ENCODE results near the gene CCDC170. TPM values are rescaled to one million over a fixed set of nuclear protein-coding genes. Genes with fewer than 3 reads are reported as not detected.

Gene CCDC170
- polyA plus RNA-seq, 1 donor from 2014 or later, result 0.15 TPM

DNA sequence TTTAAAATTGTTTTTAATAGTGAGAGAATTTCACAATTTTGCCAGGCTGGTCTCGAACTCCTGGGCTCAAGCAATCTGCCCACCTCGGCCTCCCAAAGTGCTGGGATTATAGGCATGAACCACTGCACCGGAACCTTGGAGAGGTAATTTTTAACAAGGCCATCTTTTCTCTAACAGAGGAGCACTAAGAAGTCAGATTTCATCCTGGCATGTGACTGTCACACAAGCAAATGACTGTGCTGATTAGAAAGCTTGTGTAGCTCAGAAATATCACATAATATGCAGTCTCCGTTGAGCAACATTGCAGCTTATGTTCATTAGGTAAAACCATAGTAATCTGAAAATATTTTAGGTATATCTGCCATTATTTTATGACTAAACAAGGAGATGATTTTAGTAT is 156.0 kb downstream of the CCDC170 start:
- Histone ChIP-seq H3K27me3 (ENCODE audit: insufficient read depth, low read depth, low read length) (no peaks in the 10 kb centered on the region), H3K4me3 (ENCODE audit: low read length) (no peak overlapping the region), H2AFZ (ENCODE audit: low read depth, low read length) (no peak overlapping the region), H3K27ac (ENCODE audit: low read length) (no peak overlapping the region), H3K9ac (ENCODE audit: low read length) (no peak overlapping the region), H3F3A (ENCODE audit: insufficient read depth, low read length, poor library complexity, severe bottlenecking) (no peaks in the 10 kb centered on the region), H3K36me3 (ENCODE audit: insufficient read depth, low read length) (no peaks in the 10 kb centered on the region), H4K20me1 (ENCODE audit: insufficient read depth) (no peaks in the 10 kb centered on the region), H3K79me2 (replicated peaks; ENCODE audit: insufficient read depth, low read length) (no peaks in the 10 kb centered on the region), H3K9me2 (ENCODE audit: insufficient read depth, low read length) (no peaks in the 10 kb centered on the region), H3K9me3 (ENCODE audit: low read length) (no peaks in the 10 kb centered on the region), H3K4me2 (ENCODE audit: low read length) (no peak overlapping the region)
- TF ChIP-seq, protein P1, sequence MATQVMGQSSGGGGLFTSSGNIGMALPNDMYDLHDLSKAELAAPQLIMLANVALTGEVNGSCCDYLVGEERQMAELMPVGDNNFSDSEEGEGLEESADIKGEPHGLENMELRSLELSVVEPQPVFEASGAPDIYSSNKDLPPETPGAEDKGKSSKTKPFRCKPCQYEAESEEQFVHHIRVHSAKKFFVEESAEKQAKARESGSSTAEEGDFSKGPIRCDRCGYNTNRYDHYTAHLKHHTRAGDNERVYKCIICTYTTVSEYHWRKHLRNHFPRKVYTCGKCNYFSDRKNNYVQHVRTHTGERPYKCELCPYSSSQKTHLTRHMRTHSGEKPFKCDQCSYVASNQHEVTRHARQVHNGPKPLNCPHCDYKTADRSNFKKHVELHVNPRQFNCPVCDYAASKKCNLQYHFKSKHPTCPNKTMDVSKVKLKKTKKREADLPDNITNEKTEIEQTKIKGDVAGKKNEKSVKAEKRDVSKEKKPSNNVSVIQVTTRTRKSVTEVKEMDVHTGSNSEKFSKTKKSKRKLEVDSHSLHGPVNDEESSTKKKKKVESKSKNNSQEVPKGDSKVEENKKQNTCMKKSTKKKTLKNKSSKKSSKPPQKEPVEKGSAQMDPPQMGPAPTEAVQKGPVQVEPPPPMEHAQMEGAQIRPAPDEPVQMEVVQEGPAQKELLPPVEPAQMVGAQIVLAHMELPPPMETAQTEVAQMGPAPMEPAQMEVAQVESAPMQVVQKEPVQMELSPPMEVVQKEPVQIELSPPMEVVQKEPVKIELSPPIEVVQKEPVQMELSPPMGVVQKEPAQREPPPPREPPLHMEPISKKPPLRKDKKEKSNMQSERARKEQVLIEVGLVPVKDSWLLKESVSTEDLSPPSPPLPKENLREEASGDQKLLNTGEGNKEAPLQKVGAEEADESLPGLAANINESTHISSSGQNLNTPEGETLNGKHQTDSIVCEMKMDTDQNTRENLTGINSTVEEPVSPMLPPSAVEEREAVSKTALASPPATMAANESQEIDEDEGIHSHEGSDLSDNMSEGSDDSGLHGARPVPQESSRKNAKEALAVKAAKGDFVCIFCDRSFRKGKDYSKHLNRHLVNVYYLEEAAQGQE (IDR thresholded peaks at IDR 0.05; ENCODE audit: borderline replicate concordance), result no peak
- no peak for TF ChIP-seq POLR2AphosphoS5 (IDR thresholded peaks at IDR 0.05)
- TF ChIP-seq TAF1 (IDR thresholded peaks at IDR 0.05; ENCODE audit: low read depth), result no peak
- no peak for TF ChIP-seq CTCF (IDR thresholded peaks at IDR 0.05; ENCODE audit: poor library complexity, severe bottlenecking)
- TF ChIP-seq MXI1 (conservative IDR thresholded peaks at IDR 0.05; ENCODE audit: poor library complexity, severe bottlenecking), result no peak
- TF ChIP-seq RAD21 (conservative IDR thresholded peaks at IDR 0.05), result no peak
- TF ChIP-seq EP300 (conservative IDR thresholded peaks at IDR 0.05; ENCODE audit: poor library complexity, severe bottlenecking), result no peak
- TF ChIP-seq SMC3 (conservative IDR thresholded peaks at IDR 0.05; ENCODE audit: poor library complexity), result no peak
- TF ChIP-seq EZH2 (IDR thresholded peaks at IDR 0.05; ENCODE audit: borderline replicate concordance, insufficient read depth, low read length, poor library complexity, severe bottlenecking), result no peak

- no peaks in the 10 kb centered on the region for H3K36me3 ChIP-seq (ENCODE audit: insufficient read depth, low read length)
- no peak overlapping the region for H3K9ac ChIP-seq (ENCODE audit: low read length)
- no peak overlapping the region for H3K4me3 ChIP-seq (ENCODE audit: low read length)
- H2AFZ ChIP-seq (ENCODE audit: low read depth, low read length), result no peak overlapping the region
- no peak overlapping the region for H3K4me2 ChIP-seq (ENCODE audit: low read length)
- H3K9me2 ChIP-seq (ENCODE audit: insufficient read depth, low read length), result no peaks in the 10 kb centered on the region
- no peak overlapping the region for H3K27ac ChIP-seq (ENCODE audit: low read length)
- H3F3A ChIP-seq (ENCODE audit: insufficient read depth, low read length, poor library complexity, severe bottlenecking), result no peaks in the 10 kb centered on the region
- TF ChIP-seq EP300 (conservative IDR thresholded peaks at IDR 0.05; ENCODE audit: poor library complexity, severe bottlenecking) (no peak), RAD21 (conservative IDR thresholded peaks at IDR 0.05) (no peak), CTCF (IDR thresholded peaks at IDR 0.05; ENCODE audit: poor library complexity, severe bottlenecking) (no peak), MXI1 (conservative IDR thresholded peaks at IDR 0.05; ENCODE audit: poor library complexity, severe bottlenecking) (no peak), POLR2AphosphoS5 (IDR thresholded peaks at IDR 0.05) (no peak), EZH2 (IDR thresholded peaks at IDR 0.05; ENCODE audit: borderline replicate concordance, insufficient read depth, low read length, poor library complexity, severe bottlenecking) (no peak), TAF1 (IDR thresholded peaks at IDR 0.05; ENCODE audit: low read depth) (no peak), SMC3 (conservative IDR thresholded peaks at IDR 0.05; ENCODE audit: poor library complexity) (no peak)
- TF ChIP-seq, protein P1 (IDR thresholded peaks at IDR 0.05; ENCODE audit: borderline replicate concordance), result no peak
- no peaks in the 10 kb centered on the region for H3K9me3 ChIP-seq (ENCODE audit: low read length)
- H3K79me2 ChIP-seq (replicated peaks; ENCODE audit: insufficient read depth, low read length), result no peaks in the 10 kb centered on the region
- no peaks in the 10 kb centered on the region for H4K20me1 ChIP-seq (ENCODE audit: insufficient read depth)
- H3K27me3 ChIP-seq (ENCODE audit: insufficient read depth, low read depth, low read length), result no peaks in the 10 kb centered on the region
Measured at GRCh38 chr6:151651639-151652038, 157.8 kb downstream of the CCDC170 start.
